ENCODE results near the gene NLGN2. TPM values are rescaled to one million over a fixed set of nuclear protein-coding genes. Genes with fewer than 3 reads are reported as not detected.

NLGN2 gene
- total and polyA plus RNA-seq, 2 experiments from 2014 or later: 4.3 to 7.2 TPM

- no peaks in the 10 kb centered on the region for H3K9me3 ChIP-seq (ENCODE audit: low read depth)
- peaks cover 46% of the 10 kb centered on the region for H3K79me2 ChIP-seq
- peaks cover 42% of the 10 kb centered on the region for H4K20me1 ChIP-seq (ENCODE audit: insufficient read depth, poor library complexity, severe bottlenecking)
- H3K4me2 ChIP-seq: no peak overlapping the region
- no peak overlapping the region for H3K27ac ChIP-seq
- H3K9me2 ChIP-seq (replicated peaks; ENCODE audit: insufficient read depth): no peaks in the 10 kb centered on the region
- H3K36me3 ChIP-seq (replicated peaks; ENCODE audit: insufficient read depth, low read depth): no peaks in the 10 kb centered on the region
- TF ChIP-seq EZH2phosphoT487 (IDR thresholded peaks at IDR 0.05; ENCODE audit: low read depth, severe bottlenecking, unreplicated experiment): no peak
- TF ChIP-seq, protein P1, sequence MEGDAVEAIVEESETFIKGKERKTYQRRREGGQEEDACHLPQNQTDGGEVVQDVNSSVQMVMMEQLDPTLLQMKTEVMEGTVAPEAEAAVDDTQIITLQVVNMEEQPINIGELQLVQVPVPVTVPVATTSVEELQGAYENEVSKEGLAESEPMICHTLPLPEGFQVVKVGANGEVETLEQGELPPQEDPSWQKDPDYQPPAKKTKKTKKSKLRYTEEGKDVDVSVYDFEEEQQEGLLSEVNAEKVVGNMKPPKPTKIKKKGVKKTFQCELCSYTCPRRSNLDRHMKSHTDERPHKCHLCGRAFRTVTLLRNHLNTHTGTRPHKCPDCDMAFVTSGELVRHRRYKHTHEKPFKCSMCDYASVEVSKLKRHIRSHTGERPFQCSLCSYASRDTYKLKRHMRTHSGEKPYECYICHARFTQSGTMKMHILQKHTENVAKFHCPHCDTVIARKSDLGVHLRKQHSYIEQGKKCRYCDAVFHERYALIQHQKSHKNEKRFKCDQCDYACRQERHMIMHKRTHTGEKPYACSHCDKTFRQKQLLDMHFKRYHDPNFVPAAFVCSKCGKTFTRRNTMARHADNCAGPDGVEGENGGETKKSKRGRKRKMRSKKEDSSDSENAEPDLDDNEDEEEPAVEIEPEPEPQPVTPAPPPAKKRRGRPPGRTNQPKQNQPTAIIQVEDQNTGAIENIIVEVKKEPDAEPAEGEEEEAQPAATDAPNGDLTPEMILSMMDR (IDR thresholded peaks at IDR 0.05; ENCODE audit: poor library complexity): no peak
- no peak for TF ChIP-seq EZH2 (IDR thresholded peaks at IDR 0.05; ENCODE audit: borderline replicate concordance)
- no peak for DNase-seq (ENCODE audit: low spot score)
- H3K4me1 ChIP-seq (ENCODE audit: insufficient read depth): no peaks in the 10 kb centered on the region
- no peak overlapping the region for H3K4me3 ChIP-seq
- WGBS (ENCODE audit: low lambda C conversion rate, missing lambda C conversion rate): 98% methylated on average over 28 of the region's 33 CpGs
- no peak overlapping the region for H2AFZ ChIP-seq
- no peaks in the 10 kb centered on the region for H3K27me3 ChIP-seq
Observed at GRCh38 chr17:7465597-7466275, 58.1 kb downstream of the NLGN2 start.

GRCh38 chr17:7466318-7466638 is 58.6 kb downstream of the NLGN2 start:
- no peaks in the 10 kb centered on the region for H3K4me1 ChIP-seq (ENCODE audit: insufficient read depth)
- WGBS (ENCODE audit: low lambda C conversion rate, missing lambda C conversion rate): 98% methylated on average over 7 of the region's 9 CpGs

DNA sequence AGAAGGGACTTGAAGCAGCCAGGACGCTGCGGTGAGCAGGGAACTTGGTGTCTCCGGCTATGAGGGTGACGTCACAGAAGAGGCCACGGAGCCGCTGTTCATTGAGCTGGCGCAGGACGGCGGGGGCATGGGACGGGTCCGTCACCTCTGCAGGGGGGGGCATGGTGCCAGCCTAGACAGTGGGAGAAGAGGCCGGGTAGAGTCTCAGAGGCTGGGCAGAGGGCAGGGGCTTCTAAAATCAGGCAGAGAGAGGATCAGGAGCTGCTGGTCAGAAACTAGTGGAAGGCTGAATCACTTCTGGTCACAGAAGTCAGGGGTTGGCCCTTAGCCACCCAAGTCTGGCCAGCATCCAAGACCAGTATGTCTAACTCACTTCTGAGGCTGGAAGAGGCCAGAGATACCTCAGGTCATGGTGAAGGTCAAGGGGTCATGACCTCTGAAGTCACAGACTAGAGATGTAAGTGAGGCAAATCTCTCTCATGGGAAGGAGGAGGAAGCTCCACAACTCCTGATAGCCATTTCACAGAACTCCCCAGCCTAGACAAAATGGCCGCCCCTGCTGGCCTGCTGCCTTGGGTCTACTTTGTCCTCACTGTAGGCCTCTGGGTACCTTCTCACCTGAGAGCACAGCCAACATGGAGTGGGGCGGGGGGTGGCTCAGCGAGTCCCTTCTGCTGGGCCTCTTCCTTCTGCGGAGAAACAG is 59.1 kb downstream of the NLGN2 start:
- H3K9me2 ChIP-seq (replicated peaks; ENCODE audit: insufficient read depth): no peaks in the 10 kb centered on the region
- H3K79me2 ChIP-seq: peaks cover 57% of the 10 kb centered on the region
- no peaks in the 10 kb centered on the region for H3K27me3 ChIP-seq
- H3K4me2 ChIP-seq: no peak overlapping the region
- no peaks in the 10 kb centered on the region for H3K36me3 ChIP-seq (replicated peaks; ENCODE audit: insufficient read depth, low read depth)
- no peaks in the 10 kb centered on the region for H3K4me1 ChIP-seq (ENCODE audit: insufficient read depth)
- no peak overlapping the region for H3K4me3 ChIP-seq
- 91% methylated on average over 13 of the region's 16 CpGs for WGBS (ENCODE audit: low lambda C conversion rate, missing lambda C conversion rate)
- DNase-seq (ENCODE audit: low spot score): no peak
- no peaks in the 10 kb centered on the region for H3K9me3 ChIP-seq (ENCODE audit: low read depth)
- TF ChIP-seq, protein P1 (IDR thresholded peaks at IDR 0.05; ENCODE audit: poor library complexity): no peak
- peaks cover 51% of the 10 kb centered on the region for H4K20me1 ChIP-seq (ENCODE audit: insufficient read depth, poor library complexity, severe bottlenecking)
- H2AFZ ChIP-seq: no peak overlapping the region
- no peak overlapping the region for H3K27ac ChIP-seq

More at GRCh38 chr17:7466318-7466638, 58.6 kb downstream of the NLGN2 start:
- no peaks in the 10 kb centered on the region for H3K9me3 ChIP-seq (ENCODE audit: low read depth)
- no peaks in the 10 kb centered on the region for H3K36me3 ChIP-seq (replicated peaks; ENCODE audit: insufficient read depth, low read depth)
- no peaks in the 10 kb centered on the region for H3K9me2 ChIP-seq (replicated peaks; ENCODE audit: insufficient read depth)
- H3K79me2 ChIP-seq: peaks cover 52% of the 10 kb centered on the region
- H4K20me1 ChIP-seq (ENCODE audit: insufficient read depth, poor library complexity, severe bottlenecking): peaks cover 47% of the 10 kb centered on the region
- H3K4me3 ChIP-seq: no peak overlapping the region
- no peak overlapping the region for H3K27ac ChIP-seq
- no peak overlapping the region for H2AFZ ChIP-seq
- no peak for TF ChIP-seq EZH2 (IDR thresholded peaks at IDR 0.05; ENCODE audit: borderline replicate concordance)
- no peak for TF ChIP-seq EZH2phosphoT487 (IDR thresholded peaks at IDR 0.05; ENCODE audit: low read depth, severe bottlenecking, unreplicated experiment)
- TF ChIP-seq, protein P1 (IDR thresholded peaks at IDR 0.05; ENCODE audit: poor library complexity): no peak
- H3K4me2 ChIP-seq: no peak overlapping the region
- DNase-seq (ENCODE audit: low spot score): no peak
- H3K27me3 ChIP-seq: no peaks in the 10 kb centered on the region
